ENCODE results near the gene CYS1.
A peak's percentile ranks its signal among the peaks of the same experiment; 100 is the strongest.

The CYS1 gene

GRCh38 chr2:10042301-10043161 lies 37.7 kb downstream of the CYS1 start:
- TF ChIP-seq CTCF (IDR thresholded peaks at IDR 0.05; ENCODE audit: low read depth, low read length): no peak
- H3K27ac ChIP-seq: no peak overlapping the region
- peaks cover 16% of the 10 kb centered on the region for H3K9me3 ChIP-seq (ENCODE audit: severe bottlenecking)
- no peak for DNase-seq
- no peak overlapping the region for H3K4me3 ChIP-seq (ENCODE audit: low read depth, low read length)
- H3K27me3 ChIP-seq (ENCODE audit: insufficient read depth, low read depth, severe bottlenecking): no peaks in the 10 kb centered on the region
- H3K36me3 ChIP-seq: peaks cover 24% of the 10 kb centered on the region

DNA sequence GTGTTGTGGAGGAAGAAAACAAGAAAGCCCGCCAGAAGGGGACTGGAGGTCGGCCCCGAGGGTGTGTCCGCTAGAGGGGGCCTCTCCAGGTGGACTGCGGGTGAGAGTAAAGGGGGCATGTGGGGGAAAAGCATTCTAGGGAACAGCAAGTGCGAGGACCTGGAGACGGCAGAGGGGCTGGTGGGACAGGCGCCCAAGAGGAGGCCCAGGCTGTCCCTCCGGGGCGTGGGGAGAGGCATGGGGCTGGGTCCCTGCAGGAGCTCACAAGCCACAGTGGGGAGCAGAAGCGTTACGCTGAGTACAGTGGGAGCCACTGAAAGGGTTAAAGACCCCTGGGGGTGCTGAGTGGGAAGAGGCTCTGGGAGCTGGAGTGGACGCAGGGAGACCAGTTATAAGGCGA lies 38.5 kb downstream of the CYS1 start:
- TF ChIP-seq CTCF (IDR thresholded peaks at IDR 0.05; ENCODE audit: low read depth, low read length): no peak
- H3K9me3 ChIP-seq (ENCODE audit: severe bottlenecking): peaks cover 16% of the 10 kb centered on the region
- no peaks in the 10 kb centered on the region for H3K27me3 ChIP-seq (ENCODE audit: insufficient read depth, low read depth, severe bottlenecking)
- no peak overlapping the region for H3K27ac ChIP-seq
- no peak overlapping the region for H3K4me3 ChIP-seq (ENCODE audit: low read depth, low read length)
- H3K36me3 ChIP-seq: peaks cover 16% of the 10 kb centered on the region
- DNase-seq: no peak

GRCh38 chr2:10039658-10040410 lies 40.4 kb downstream of the CYS1 start:
- peaks cover 3% of the 10 kb centered on the region for H3K36me3 ChIP-seq
- H3K27ac ChIP-seq: peak overlapping the region; percentile 40
- H3K4me3 ChIP-seq (ENCODE audit: low read depth, low read length): no peak overlapping the region
- H3K9me3 ChIP-seq (ENCODE audit: severe bottlenecking): peaks cover 15% of the 10 kb centered on the region
- TF ChIP-seq CTCF (IDR thresholded peaks at IDR 0.05; ENCODE audit: low read depth, low read length): no peak
- DNase-seq: no peak
- no peaks in the 10 kb centered on the region for H3K27me3 ChIP-seq (ENCODE audit: insufficient read depth, low read depth, severe bottlenecking)

GRCh38 chr2:10038716-10039115 lies 41.5 kb downstream of the CYS1 start:
- peak overlapping the region; percentile 40 for H3K27ac ChIP-seq

DNA sequence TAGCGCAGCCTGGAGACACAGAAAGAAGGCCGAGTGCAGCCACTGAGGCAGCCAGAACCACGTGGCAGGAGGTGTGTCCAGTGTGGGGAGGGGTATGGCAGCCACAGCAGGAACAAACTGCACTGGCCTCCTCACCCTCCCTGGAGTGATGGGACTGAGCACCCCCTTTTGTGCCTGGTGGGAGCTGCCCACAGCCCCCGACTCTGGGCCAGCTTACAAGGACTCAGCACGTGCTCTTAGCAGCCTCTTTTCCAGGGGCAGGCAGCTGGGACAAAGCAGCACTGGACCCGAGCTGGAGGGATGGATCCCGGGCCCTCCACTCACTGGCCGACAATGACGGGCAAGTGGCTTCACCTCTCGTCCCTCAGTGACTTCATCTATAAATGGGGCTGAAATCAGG lies 42.1 kb downstream of the CYS1 start:
- H3K9me3 ChIP-seq (ENCODE audit: severe bottlenecking): peaks cover 10% of the 10 kb centered on the region
- no peak for DNase-seq
- H3K4me3 ChIP-seq (ENCODE audit: low read depth, low read length): no peak overlapping the region
- H3K27me3 ChIP-seq (ENCODE audit: insufficient read depth, low read depth, severe bottlenecking): no peaks in the 10 kb centered on the region
- TF ChIP-seq CTCF (IDR thresholded peaks at IDR 0.05; ENCODE audit: low read depth, low read length): no peak
- no peaks in the 10 kb centered on the region for H3K36me3 ChIP-seq
- H3K27ac ChIP-seq: no peak overlapping the region

More at GRCh38 chr2:10038716-10039115, 41.5 kb downstream of the CYS1 start:
- Histone ChIP-seq H3K27me3 (ENCODE audit: insufficient read depth, low read depth, severe bottlenecking) (no peaks in the 10 kb centered on the region), H3K4me3 (ENCODE audit: low read depth, low read length) (no peak overlapping the region), H3K9me3 (ENCODE audit: severe bottlenecking) (peaks cover 10% of the 10 kb centered on the region), H3K36me3 (no peaks in the 10 kb centered on the region)
- no peak for DNase-seq
- no peak for TF ChIP-seq CTCF (IDR thresholded peaks at IDR 0.05; ENCODE audit: low read depth, low read length)
